Right cardiac atrium (tissue), 5 donors: ENCODE measurements around the gene ADAMTS9. TPM values are rescaled to one million over a fixed set of nuclear protein-coding genes. Genes with fewer than 3 reads are reported as not detected.

Experiments used
- ATAC-seq, 2 donors: fragments of 200-7000 bp; cut with Tn5 transposase; one replicate each; pipeline versions ENCODE4 v1.8.0 to v1.9.1; 2020; ENCODE audit warnings: moderate library complexity in 2 of 2, mild to moderate bottlenecking in 1 of 2
- DNase-seq, 3 donors: peaks; one replicate each; pipeline ENCODE4 v3.0.0-alpha.2; 2020
- H3K27ac ChIP-seq: one replicate; pipeline ENCODE4 v1.5.1; 2013; ENCODE audit warnings: mild to moderate bottlenecking, low read length, control low read depth, moderate library complexity
- H3K27me3 ChIP-seq: one replicate; pipeline ENCODE4 v1.6.1; 2013; ENCODE audit not compliant: control insufficient read depth, insufficient read depth
- H3K4me1 ChIP-seq: one replicate; pipeline ENCODE4 v1.6.1; 2013; ENCODE audit warnings: low read length; ENCODE audit not compliant: control insufficient read depth, insufficient read depth
- H3K4me3 ChIP-seq: one replicate; pipeline ENCODE4 v1.5.1; 2013; ENCODE audit warnings: low read length, control low read depth
- H3K9me3 ChIP-seq: one replicate; pipeline ENCODE4 v1.6.1; 2013; ENCODE audit warnings: low read length; ENCODE audit not compliant: control insufficient read depth
- WGBS: extraction: QIAGEN DNeasy Blood & Tissue Kit; methylation state at CpG from one replicate; pipeline ENCODE4 v1.1.7; 2013; 5-methylcytosine and 5-hydroxymethylcytosine counted together
- intact Hi-C, 4 donors: fragments of 100-400 bp; cut with DNase I; formaldehyde crosslinking; loops; one replicate each; pipeline versions ENCODE4 v1.11.0 to v1.14.0; 2022 to 2023
- long read RNA-seq, 4 donors: library from polyadenylated mRNA; unstranded; transcript quantifications; one replicate each; pipeline ENCODE4 v2.0.0, GENCODE V29; 2020 to 2021
- polyA plus RNA-seq: library from polyadenylated mRNA; stranded (reverse); fragments of 200-250 nt; gene quantifications from one replicate; pipeline ENCODE4 v1.2.3, GENCODE V29; 2013
- total RNA-seq, 4 donors: library from RNA; stranded (reverse); fragmentation: NEBNext Ultra II Directional; extraction: Animal tissue kit (Norgen Biotek cat#: 25700); gene quantifications; one replicate each; pipeline ENCODE4 v1.2.1, GENCODE V29; 2021
- donor health status: healthy with polysubstance abuse.
- donor health status: DM: no; HTN: yes; CAD: no.
- donor health status: DM: no; HTN: no; CAD: no.
- donor health status: DM: no; HTN: yes; CAD: no; lungs with severe emphysema.
- donor health status: DM: yes; HTN: yes; CAD: no.

Gene ADAMTS9, protein sequence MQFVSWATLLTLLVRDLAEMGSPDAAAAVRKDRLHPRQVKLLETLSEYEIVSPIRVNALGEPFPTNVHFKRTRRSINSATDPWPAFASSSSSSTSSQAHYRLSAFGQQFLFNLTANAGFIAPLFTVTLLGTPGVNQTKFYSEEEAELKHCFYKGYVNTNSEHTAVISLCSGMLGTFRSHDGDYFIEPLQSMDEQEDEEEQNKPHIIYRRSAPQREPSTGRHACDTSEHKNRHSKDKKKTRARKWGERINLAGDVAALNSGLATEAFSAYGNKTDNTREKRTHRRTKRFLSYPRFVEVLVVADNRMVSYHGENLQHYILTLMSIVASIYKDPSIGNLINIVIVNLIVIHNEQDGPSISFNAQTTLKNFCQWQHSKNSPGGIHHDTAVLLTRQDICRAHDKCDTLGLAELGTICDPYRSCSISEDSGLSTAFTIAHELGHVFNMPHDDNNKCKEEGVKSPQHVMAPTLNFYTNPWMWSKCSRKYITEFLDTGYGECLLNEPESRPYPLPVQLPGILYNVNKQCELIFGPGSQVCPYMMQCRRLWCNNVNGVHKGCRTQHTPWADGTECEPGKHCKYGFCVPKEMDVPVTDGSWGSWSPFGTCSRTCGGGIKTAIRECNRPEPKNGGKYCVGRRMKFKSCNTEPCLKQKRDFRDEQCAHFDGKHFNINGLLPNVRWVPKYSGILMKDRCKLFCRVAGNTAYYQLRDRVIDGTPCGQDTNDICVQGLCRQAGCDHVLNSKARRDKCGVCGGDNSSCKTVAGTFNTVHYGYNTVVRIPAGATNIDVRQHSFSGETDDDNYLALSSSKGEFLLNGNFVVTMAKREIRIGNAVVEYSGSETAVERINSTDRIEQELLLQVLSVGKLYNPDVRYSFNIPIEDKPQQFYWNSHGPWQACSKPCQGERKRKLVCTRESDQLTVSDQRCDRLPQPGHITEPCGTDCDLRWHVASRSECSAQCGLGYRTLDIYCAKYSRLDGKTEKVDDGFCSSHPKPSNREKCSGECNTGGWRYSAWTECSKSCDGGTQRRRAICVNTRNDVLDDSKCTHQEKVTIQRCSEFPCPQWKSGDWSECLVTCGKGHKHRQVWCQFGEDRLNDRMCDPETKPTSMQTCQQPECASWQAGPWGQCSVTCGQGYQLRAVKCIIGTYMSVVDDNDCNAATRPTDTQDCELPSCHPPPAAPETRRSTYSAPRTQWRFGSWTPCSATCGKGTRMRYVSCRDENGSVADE (N-terminal part only)
- total RNA-seq (10 to 100 TPM in 3 of 4 donors, 1 to 10 TPM in 1; 9.8 to 53.4 (median 13.7) TPM), polyA plus RNA-seq (10.1 TPM)
- long read RNA-seq, donor 1, partial matches to known transcripts, result 7 of 9 reads
- long read RNA-seq, donor 1, other reads (novel, unspliced or antisense), result 2 of 9 reads
- long read RNA-seq, donor 2, partial matches to known transcripts, result 1 of 3 reads
- long read RNA-seq, donor 2, other reads (novel, unspliced or antisense), result 2 of 3 reads
- long read RNA-seq, donor 3, partial matches to known transcripts, result 46 of 64 reads
- long read RNA-seq, donor 3, other reads (novel, unspliced or antisense), result 18 of 64 reads
- long read RNA-seq, donor 4, partial matches to known transcripts, result 2 of 3 reads
- long read RNA-seq, donor 4, other reads (novel, unspliced or antisense), result 1 of 3 reads

DNA sequence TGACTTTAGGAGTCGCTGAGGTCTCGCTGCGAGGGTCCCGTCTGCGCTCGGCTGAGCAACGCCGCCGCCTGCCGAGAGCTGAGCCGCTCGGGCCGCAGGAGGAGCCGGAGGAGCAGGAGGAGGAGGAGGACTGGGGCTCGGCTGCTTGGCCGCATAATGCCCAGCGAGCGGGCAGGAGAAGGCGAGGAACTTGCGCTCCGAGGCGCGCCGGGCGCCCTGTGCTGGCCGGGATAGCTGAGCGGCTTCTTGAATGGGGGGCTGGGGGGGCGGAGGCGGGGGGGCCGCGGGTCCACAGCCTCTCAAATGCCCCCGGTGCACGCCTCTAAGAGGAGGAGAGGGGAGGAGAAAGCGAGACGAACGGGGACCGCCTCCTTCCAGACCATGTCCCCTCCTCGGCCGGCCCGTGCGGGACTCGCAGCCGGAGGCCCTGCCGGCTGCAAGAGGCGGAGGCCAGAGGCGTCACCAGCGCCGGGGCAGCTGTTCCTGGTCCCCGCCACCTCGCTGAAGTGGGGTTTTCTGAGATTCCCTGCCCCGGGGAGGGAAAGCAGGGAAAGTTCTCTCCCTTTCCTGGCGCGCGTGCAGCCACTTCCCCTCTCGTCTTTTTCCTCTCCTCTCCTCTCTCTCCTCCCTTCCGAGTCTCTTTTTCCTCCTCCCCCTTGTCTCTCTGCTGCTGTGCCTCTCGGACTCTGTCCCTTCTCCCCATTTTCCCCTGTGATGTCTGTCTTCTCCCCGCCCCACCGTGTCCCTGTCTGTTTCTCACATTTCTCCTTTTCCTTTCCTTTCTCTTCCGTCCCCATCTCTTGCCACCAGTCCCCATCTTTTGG lies at the start of gene ADAMTS9:
TSS of gene ADAMTS9 (minus strand) at position 220 of the 824 bp plus-strand sequence. CDS start 343 bp downstream, outside the sequence.
- peaks cover 3% of the 10 kb centered on the region for H3K4me1 ChIP-seq
- under 1% methylated on average over 60 of the region's 60 CpGs for WGBS

DNA sequence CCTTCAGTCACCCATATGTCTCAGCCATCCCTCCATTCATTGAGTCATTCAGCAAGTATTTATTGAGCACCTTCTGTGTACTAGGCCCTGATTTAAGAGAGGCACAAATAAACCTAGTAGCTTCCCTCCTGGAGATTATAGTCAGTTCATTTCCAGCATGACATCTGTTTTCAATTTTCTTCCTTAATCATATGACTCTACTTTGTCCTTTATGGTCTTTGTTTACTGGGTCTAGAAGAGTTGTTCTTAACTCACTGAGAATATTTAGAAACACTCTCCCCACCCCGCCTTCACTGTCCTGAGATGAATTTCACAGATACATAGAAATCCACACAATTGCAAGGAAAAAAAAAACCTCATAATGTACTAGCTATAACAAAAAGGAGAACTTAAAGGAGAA lies 44.8 kb upstream of the ADAMTS9 start:
- 90% methylated on average over 1 of the region's 1 CpG for WGBS
- H3K4me3 ChIP-seq, result no peak overlapping the region
- DNase-seq (no peak), ATAC-seq (no peak)
- intact Hi-C loops, result no loop called here
- no peaks in the 10 kb centered on the region for H3K27me3 ChIP-seq
- no peaks in the 10 kb centered on the region for H3K4me1 ChIP-seq
- H3K9me3 ChIP-seq, result no peaks in the 10 kb centered on the region
- H3K27ac ChIP-seq, result no peak overlapping the region

More for the DNA sequence above, at the start of gene ADAMTS9:
- Histone ChIP-seq H3K27ac (peak within 1 kb of the TSS; percentile 96), H3K27me3 (no peaks in the 10 kb centered on the region), H3K4me3 (peak within 1 kb of the TSS; percentile 72), H3K9me3 (no peaks in the 10 kb centered on the region)
- ATAC-seq, result peak; percentile 74 to 79
- intact Hi-C loops, result loop anchor here in 2 of 4 donors (5.0 to 10.0 kb wide), 4 partner anchors 93 to 484 kb away; no protein-coding TSS in a partner anchor
- DNase-seq, result peak; percentile 89 to 91 (median 90)

DNA sequence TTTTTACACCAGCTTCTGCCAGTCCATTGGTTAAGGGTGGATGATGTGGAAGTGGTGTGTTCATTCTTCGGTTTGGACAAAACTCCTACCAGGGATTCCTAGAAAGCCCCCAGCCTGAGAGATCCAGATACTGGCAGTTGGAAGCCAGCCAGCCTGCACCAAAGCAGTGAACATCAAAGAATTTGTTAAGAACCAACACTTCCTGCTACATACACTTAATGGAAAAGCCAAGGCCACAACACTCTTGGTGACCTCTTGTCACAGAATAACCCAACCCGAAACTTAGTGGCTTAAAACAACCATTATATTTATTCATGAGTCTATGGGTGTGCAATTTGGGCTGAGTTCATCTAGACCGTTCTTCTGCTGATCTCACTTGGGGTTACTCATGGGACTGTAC lies 42.9 kb upstream of the ADAMTS9 start:
- WGBS, result 62% methylated on average over 3 of the region's 3 CpGs
- no peak overlapping the region for H3K4me3 ChIP-seq
- H3K27ac ChIP-seq, result no peak overlapping the region
- no peaks in the 10 kb centered on the region for H3K9me3 ChIP-seq
- DNase-seq (peak in 2 of 3 donors; percentile 20 to 41), ATAC-seq (peak in 1 of 2 donors; percentile 28)
- no peaks in the 10 kb centered on the region for H3K27me3 ChIP-seq
- H3K4me1 ChIP-seq, result no peaks in the 10 kb centered on the region
- intact Hi-C loops, result no loop called here

DNA sequence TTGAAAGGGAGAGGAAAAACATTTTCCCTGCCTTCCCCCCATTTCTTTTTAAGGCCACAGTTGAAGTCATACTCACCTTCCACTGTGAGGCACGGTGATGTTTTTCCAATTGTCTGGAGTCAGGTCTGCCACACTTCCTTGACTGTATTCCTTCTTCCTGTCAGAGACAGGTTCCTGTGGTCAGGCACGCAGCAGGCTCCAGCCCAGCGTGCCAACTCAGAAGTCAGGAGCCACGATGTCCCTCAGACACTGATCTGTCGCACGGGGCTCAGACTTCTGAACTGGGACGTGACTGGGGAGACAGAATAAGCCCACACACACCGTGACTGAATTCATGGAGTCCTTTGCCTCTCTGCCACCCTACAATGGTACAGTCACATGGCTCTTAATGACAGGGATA lies 41.2 kb upstream of the ADAMTS9 start:
- intact Hi-C loops, result no loop called here
- peak in 1 of 3 donors; percentile 61 for DNase-seq
- no peaks in the 10 kb centered on the region for H3K4me1 ChIP-seq
- no peaks in the 10 kb centered on the region for H3K9me3 ChIP-seq
- 64% methylated on average over 8 of the region's 8 CpGs for WGBS
- H3K27me3 ChIP-seq, result no peaks in the 10 kb centered on the region
- H3K4me3 ChIP-seq, result no peak overlapping the region
- ATAC-seq, result peak; percentile 35 to 52
- H3K27ac ChIP-seq, result peak overlapping the region; percentile 19

DNA sequence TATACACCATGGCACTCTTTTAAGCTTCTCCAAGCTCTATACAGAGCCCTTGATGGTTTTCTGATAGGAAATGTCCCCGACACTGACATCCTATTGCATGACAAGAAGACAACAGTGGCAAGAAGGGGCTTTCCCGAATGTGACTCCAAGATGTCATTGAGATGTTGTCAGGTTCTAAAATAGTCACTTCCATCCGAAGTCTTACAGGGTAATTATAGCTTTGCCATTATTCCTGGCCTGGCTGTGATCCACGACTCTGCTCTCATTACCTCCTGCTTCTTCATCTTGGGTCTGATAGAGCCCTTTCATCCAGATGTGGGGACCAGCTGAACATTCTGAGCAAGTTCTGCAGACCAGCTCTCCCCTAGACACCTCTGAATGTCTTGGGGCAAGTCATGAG lies 40.6 kb upstream of the ADAMTS9 start:
- Histone ChIP-seq H3K4me1 (no peaks in the 10 kb centered on the region), H3K27ac (peak overlapping the region; percentile 68), H3K4me3 (no peak overlapping the region), H3K9me3 (no peaks in the 10 kb centered on the region), H3K27me3 (no peaks in the 10 kb centered on the region)
- DNase-seq (peak in 1 of 3 donors; percentile 39), ATAC-seq (peak; percentile 21 to 55)
- 32% methylated on average over 4 of the region's 4 CpGs for WGBS
- intact Hi-C loops, result no loop called here

DNA sequence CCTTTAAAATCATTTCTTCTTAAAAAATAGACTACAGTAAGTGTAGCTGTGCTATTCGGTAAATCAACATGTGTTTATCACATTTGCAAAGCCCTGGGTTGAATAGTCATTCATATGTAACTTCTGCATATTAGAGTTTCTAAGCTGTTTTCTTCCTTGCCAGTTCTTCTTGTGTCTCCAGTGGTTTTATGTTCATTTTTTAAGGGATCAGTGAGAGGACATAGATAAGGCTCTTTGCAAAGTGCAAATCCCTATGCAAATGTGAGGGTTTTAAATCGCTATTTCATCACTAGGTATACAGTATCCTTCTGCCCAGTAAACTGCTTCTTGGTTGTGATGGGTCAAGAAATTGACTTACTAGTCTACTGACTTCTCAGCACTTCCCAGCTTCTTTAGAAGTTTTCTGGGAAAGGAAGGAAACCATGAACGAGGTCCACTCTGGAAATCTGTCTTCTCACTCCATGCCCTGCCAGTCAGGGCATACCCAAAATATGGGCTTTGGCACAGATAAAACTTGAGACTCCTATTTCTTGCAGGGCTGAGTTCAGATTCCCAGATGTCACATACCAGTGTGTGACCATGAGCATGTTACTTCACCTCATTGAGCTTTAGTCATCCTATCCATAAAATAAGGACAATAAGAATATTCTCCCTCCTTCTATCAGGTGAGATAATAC lies 38.8 kb upstream of the ADAMTS9 start:
- H3K4me1 ChIP-seq, result no peaks in the 10 kb centered on the region
- no peaks in the 10 kb centered on the region for H3K27me3 ChIP-seq
- 69% methylated on average over 3 of the region's 3 CpGs for WGBS
- H3K4me3 ChIP-seq, result no peak overlapping the region
- DNase-seq, result no peak
- no peak overlapping the region for H3K27ac ChIP-seq
- no peaks in the 10 kb centered on the region for H3K9me3 ChIP-seq
- ATAC-seq, result no peak
- intact Hi-C loops, result no loop called here

DNA sequence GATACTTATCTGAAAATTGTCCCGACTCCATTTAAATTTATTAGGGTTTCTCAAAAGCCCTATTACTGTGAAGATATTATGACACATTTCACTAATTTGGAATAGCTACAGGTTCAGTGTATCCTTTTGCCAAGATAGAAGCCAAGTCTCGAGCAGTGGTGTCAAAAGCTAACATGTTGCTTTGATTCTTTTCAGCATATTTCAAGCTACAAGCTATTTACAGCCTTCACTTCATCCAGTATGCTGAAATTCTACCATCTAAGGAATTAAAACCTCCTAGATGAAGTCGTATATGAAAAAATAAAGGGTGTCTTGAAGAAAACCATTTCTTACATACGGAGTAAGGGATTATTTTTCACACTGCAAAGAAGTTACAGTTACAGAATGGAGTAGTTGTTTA lies 31.2 kb upstream of the ADAMTS9 start:
- DNase-seq (no peak), ATAC-seq (no peak)
- Histone ChIP-seq H3K27me3 (no peaks in the 10 kb centered on the region), H3K9me3 (no peaks in the 10 kb centered on the region), H3K4me3 (no peak overlapping the region), H3K4me1 (peaks cover 4% of the 10 kb centered on the region), H3K27ac (no peak overlapping the region)
- intact Hi-C loops, result no loop called here
- WGBS, result 83% methylated on average over 4 of the region's 4 CpGs

DNA sequence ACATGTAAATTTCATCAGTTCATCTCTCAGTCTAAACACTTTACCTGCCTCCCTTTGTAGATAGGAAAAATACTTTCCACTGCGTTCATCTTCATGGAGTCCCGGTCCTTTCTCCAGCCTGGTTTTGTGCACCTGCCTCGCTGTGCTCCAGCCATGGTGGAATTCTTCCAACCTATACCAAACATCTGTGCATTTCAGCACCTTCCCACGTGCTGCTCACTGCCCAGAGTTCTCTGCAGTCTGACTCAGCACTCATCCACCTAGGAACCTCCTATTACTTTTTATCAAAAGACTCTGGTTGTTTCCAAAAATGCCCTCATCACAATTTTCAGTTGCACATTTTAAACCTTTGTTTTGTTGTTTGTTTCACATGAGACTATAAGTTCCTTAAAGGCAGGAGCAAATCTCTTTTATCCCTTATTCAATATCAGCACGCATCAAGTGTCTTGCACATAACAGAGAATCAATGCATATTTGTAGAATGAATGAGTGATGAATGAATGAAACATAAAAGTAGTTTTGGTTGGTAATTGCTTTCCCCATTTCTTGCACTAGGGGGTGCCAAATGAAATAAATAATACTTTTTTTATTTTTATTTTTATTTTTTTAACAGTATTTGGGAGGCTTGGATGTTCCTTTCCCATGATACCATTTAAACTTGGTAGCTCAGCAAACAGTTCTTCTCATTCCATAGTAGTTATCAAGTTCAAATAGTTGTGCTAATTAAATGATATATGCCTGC lies 30.2 kb upstream of the ADAMTS9 start:
- Histone ChIP-seq H3K27me3 (no peaks in the 10 kb centered on the region), H3K27ac (no peak overlapping the region), H3K4me1 (peaks cover 4% of the 10 kb centered on the region), H3K4me3 (no peak overlapping the region), H3K9me3 (no peaks in the 10 kb centered on the region)
- intact Hi-C loops, result no loop called here
- WGBS, result 84% methylated on average over 5 of the region's 5 CpGs
- ATAC-seq (no peak), DNase-seq (no peak)

DNA sequence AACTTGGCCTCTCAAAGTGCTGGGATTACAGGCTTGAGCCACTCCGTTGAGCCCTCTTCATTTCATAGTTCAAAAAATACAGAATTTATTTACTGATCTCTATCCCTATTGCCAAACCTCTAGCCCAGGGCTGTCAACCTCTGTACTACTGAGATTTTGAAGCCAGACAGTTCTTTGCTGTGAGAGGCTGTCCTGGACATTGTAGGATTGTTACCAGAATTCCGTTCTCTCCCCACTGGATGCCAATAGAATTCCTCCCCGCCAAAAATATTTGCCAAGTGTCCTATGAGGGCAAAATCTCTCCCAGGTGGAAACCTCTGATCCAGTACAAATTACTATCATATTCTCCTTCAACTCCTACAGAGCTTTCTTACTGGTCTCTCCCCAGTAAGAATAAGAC lies 29.6 kb upstream of the ADAMTS9 start:
- H3K9me3 ChIP-seq, result no peaks in the 10 kb centered on the region
- ATAC-seq (no peak), DNase-seq (no peak)
- intact Hi-C loops, result no loop called here
- peaks cover 4% of the 10 kb centered on the region for H3K4me1 ChIP-seq
- no peaks in the 10 kb centered on the region for H3K27me3 ChIP-seq
- H3K27ac ChIP-seq, result no peak overlapping the region
- WGBS, result 93% methylated on average over 3 of the region's 3 CpGs
- H3K4me3 ChIP-seq, result no peak overlapping the region
